Measurements from ENCODE around the gene PTPRN2.
"Not testable (repeated sequence)": the region's sequence is repeated elsewhere in the genome, so short reads cannot be mapped to it uniquely, and the experiment has no call there.

PTPRN2 gene

DNA sequence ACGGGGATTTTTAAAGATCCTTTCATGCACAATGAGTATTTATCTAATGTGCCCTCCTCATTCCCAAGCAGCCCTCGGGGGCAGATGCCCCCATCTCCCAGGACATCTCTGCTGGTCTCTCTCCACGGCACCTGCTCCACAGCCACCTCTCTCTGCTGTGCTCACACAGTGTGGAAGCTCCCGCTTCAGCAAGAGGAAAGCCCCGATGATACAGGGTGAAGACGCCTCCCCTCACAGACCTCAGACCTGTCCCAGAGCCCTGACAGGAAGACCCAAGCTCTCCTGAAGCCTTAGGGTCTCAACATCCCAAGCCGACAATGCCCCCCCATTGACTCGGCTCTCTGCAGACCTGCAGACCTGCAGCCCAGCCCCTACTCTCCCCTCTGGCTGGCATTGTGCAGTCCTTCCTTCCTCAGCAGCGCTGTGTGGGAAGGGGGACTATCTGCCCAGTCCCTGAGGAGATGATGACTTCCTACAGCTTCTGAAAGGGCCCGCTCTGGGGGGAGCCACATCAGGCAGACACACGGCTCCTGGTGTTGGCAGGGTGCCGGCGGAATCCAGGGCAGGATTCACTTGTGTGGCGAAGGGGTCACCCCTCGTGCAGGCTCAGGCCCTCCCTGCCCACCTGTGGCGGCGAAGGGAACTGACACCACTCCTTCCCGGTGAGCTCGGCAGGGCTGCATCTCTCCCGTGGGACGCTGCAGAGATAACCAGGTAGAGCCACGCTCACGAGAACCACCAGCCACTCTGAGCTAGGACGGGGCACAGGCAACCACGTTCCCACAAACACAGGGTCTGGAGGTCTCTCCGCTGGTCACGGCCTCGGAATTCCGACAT, 61.8 kb downstream of the PTPRN2 start:
- in situ Hi-C loops (cut with HindIII; ENCODE audit: low pct_ligation_motif_present, low pct_unique_long_range_greater_than_20kb, low sequenced_read_pairs) = no loop called here
- DNase-seq = no peak

GRCh38 chr7:158524749-158525635, 62.6 kb downstream of the PTPRN2 start:
- no peak for DNase-seq
- in situ Hi-C loops (cut with HindIII; ENCODE audit: low pct_ligation_motif_present, low pct_unique_long_range_greater_than_20kb, low sequenced_read_pairs) = no loop called here

DNA sequence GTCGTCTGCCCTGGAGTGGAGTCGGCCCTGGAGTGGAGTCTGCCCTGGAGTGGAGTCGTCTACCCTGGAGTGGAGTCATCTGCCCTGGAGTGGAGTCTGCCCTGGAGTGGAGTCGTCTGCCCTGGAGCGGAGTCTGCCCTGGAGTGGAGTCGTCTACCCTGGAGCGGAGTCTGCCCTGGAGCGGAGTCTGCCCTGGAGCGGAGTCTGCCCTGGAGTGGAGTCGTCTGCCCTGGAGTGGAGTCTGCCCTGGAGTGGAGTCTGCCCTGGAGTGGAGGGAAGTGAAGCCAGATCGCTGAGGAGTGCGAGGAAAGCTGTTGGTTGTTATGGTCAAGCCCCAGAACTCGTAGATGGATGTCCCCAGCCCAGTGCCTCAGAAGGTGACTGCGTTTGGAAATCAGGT, 63.3 kb downstream of the PTPRN2 start:
- in situ Hi-C loops (cut with HindIII; ENCODE audit: low pct_ligation_motif_present, low pct_unique_long_range_greater_than_20kb, low sequenced_read_pairs); DNase-seq: not testable (repeated sequence)

DNA sequence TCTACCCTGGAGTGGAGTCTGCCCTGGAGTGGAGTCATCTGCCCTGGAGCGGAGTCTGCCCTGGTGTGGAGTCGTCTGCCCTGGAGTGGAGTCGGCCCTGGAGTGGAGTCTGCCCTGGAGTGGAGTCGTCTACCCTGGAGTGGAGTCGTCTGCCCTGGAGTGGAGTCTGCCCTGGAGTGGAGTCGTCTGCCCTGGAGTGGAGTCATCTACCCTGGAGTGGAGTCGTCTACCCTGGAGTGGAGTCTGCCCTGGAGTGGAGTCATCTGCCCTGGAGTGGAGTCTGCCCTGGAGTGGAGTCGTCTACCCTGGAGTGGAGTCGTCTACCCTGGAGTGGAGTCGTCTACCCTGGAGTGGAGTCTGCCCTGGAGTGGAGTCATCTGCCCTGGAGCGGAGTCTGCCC, 63.7 kb downstream of the PTPRN2 start:
- in situ Hi-C loops (cut with HindIII; ENCODE audit: low pct_ligation_motif_present, low pct_unique_long_range_greater_than_20kb, low sequenced_read_pairs) = not testable (repeated sequence)

DNA sequence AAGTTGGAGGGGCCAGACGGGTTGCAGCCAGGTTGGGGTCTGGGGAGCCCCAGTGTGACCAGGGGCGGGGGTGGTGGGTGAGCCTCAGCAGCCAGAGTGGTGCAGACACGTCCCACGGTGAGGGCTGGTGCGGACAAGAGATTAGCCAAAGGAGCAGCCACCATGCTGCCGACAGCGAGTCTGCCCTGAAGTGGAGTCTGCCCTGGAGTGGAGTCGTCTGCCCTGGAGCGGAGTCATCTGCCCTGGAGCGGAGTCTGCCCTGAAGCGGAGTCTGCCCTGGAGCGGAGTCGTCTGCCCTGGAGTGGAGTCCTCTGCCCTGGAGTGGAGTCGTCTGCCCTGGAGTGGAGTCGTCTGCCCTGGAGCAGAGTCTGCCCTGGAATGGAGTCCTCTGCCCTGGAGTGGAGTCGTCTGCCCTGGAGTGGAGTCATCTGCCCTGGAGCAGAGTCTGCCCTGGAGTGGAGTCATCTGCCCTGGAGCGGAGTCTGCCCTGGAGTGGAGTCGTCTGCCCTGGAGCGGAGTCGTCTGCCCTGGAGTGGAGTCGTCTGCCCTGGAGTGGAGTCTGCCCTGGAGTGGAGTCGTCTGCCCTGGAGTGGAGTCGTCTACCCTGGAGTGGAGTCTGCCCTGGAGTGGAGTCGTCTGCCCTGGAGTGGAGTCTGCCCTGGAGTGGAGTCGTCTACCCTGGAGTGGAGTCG, 64.3 kb downstream of the PTPRN2 start:
- DNase-seq; in situ Hi-C loops (cut with HindIII; ENCODE audit: low pct_ligation_motif_present, low pct_unique_long_range_greater_than_20kb, low sequenced_read_pairs): not testable (repeated sequence)

More for the DNA sequence above, 63.7 kb downstream of the PTPRN2 start:
- not testable (repeated sequence) for DNase-seq

DNA sequence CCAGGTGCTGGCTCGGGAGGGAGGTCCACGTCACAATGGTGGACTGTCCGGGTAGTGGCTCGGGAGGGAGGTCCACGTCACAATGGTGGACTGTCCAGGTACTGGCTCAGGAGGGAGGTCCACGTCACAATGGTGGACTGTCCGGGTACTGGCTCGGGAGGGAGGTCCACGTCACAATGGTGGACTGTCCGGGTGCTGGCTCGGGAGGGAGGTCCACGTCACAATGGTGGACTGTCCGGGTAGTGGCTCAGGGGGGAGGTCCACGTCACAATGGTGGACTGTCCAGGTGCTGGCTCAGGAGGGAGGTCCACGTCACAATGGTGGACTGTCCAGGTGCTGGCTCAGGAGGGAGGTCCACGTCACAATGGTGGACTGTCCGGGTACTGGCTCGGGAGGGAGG, 65.8 kb downstream of the PTPRN2 start:
- DNase-seq; in situ Hi-C loops (cut with HindIII; ENCODE audit: low pct_ligation_motif_present, low pct_unique_long_range_greater_than_20kb, low sequenced_read_pairs): not testable (repeated sequence)

GRCh38 chr7:158520825-158521224, 66.8 kb downstream of the PTPRN2 start:
- in situ Hi-C loops (cut with HindIII; ENCODE audit: low pct_ligation_motif_present, low pct_unique_long_range_greater_than_20kb, low sequenced_read_pairs) = no loop called here
- no peak for DNase-seq

- DNase-seq = no peak
- in situ Hi-C loops (cut with HindIII; ENCODE audit: low pct_ligation_motif_present, low pct_unique_long_range_greater_than_20kb, low sequenced_read_pairs) = no loop called here
These were observed 67.9 kb downstream of the PTPRN2 start for GRCh38 chr7:158519633-158520174.

DNA sequence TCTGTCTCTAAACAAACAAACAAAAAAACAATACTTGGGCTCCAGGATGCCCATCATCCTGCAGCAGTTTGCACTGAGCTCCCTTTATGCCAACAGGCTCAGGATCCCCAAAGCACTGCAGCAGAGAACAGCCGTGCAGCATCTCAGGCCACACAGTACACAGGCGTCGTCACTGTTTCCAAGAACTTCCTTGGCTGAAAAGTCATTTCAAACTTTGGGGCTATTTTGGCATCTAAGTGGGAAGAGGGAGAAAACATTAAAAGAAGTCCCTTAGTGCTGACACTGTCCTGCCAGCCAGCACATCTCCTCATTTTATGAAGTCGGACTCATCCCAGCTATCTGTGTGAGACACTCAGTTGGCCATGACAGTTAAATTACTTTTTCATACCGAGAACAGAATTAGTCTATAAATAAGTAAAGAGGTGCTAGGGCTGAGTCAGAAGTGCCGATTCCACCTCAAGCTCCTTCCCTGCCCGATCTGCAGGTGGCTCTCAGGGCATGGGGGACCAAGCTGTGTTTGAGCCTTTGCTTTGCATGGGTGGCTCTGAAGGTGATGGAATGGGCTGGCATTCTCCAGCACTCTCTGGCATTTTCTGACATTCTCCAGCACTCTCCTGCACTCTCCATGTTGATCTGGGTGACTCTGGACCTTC, 68.5 kb downstream of the PTPRN2 start:
- no peak for DNase-seq
- in situ Hi-C loops (cut with HindIII; ENCODE audit: low pct_ligation_motif_present, low pct_unique_long_range_greater_than_20kb, low sequenced_read_pairs) = no loop called here

DNA sequence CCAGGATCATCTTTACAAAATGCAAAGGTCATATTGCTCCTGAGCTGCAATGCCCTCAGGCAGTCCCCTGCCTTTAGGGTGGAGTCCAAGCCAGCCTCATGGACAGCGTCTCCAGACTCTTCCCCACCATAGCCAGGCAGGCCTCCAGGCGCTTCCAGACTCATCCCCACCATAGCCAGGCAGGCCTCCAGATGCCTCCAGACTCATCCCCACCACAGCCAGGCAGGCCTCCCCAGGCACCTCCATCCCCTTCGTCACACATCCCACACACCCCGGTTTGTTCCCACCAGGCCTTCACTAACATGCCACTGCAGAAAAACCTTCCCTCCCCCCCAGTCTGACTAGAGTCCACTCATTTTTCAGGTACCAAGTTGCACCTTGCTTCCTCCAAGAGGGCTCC, 70.1 kb downstream of the PTPRN2 start:
- in situ Hi-C loops (cut with HindIII; ENCODE audit: low pct_ligation_motif_present, low pct_unique_long_range_greater_than_20kb, low sequenced_read_pairs) = no loop called here
- no peak for DNase-seq

- in situ Hi-C loops (cut with HindIII; ENCODE audit: low pct_ligation_motif_present, low pct_unique_long_range_greater_than_20kb, low sequenced_read_pairs) = no loop called here
- no peak for DNase-seq
These were observed 70.6 kb downstream of the PTPRN2 start for GRCh38 chr7:158517072-158517471.

GRCh38 chr7:158516524-158516923, 71.1 kb downstream of the PTPRN2 start:
- in situ Hi-C loops (cut with HindIII; ENCODE audit: low pct_ligation_motif_present, low pct_unique_long_range_greater_than_20kb, low sequenced_read_pairs) = no loop called here
- no peak for DNase-seq

DNA sequence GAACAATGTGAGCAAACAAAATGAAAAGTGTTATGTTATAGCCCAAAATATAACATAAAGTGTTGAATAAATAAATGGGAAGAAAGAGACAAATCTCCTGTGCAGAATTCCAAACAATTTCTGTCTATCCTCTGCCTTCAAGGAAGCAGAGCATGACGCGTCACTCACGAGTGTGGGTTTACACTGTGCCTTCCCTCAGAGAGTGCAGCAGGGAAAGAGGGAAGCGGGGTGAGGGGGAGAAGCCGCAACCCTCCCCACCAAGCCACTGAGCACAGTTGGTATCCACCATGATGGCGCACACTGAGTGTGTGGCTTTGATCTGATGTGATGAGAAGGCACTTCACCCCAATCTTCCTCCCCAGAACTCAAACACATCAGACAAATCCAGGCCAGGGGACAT, 74.8 kb downstream of the PTPRN2 start:
- no peak for DNase-seq
- in situ Hi-C loops (cut with HindIII; ENCODE audit: low pct_ligation_motif_present, low pct_unique_long_range_greater_than_20kb, low sequenced_read_pairs) = no loop called here

DNA sequence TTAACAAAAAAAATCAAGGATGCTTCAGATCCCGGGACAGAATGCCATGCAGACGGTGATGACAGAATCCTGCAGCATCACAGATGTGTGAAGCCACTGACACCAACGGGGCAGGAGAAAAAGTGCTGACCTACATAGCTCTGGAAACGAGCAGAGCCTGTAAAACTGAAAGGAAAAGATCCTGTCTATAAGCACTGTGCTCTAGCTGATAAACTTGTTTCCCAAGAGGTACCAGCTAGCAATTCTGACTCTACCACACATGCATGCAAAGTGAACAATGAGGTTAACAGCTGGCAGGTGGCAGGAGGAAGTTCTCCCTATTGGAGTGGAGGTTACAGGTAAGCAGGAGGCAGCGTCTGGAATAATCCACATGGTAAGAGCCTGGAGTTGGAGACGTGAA, 75.6 kb downstream of the PTPRN2 start:
- in situ Hi-C loops (cut with HindIII; ENCODE audit: low pct_ligation_motif_present, low pct_unique_long_range_greater_than_20kb, low sequenced_read_pairs) = no loop called here

DNA sequence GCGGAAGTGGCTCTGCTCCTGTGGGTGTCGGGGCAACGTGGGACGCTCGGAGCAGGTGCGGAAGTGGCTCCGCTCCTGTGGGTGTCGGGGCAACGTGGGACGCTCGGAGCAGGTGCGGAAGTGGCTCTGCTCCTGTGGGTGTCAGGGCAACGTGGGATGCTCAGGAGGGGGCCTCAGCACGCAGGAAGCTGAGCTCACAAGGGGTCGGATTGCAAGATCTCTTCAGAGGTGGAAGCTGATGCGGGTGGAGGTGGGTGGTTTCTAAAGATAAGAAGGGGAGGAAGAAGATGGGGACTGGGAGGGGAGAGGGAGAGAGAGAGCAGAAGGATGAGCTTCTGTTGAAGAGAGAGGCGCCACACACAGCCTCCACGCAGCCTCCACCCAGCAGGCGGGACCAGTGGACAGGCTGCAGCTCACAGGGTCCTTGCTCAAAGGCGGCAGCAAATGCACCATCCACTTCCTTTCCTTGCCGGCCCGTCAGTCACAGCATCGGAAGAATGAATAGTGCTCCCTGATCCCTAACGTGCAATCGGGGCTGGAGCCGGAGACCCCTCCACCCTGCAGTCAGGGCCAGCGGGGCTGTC, 78.7 kb downstream of the PTPRN2 start:
- no peak for DNase-seq
- in situ Hi-C loops (cut with HindIII; ENCODE audit: low pct_ligation_motif_present, low pct_unique_long_range_greater_than_20kb, low sequenced_read_pairs) = no loop called here

More for the DNA sequence above, 75.6 kb downstream of the PTPRN2 start:
- DNase-seq = no peak

- DNase-seq; in situ Hi-C loops (cut with HindIII; ENCODE audit: low pct_ligation_motif_present, low pct_unique_long_range_greater_than_20kb, low sequenced_read_pairs): not testable (repeated sequence)
These were observed 79.3 kb downstream of the PTPRN2 start for GRCh38 chr7:158508321-158508720.

- no peak for DNase-seq
- in situ Hi-C loops (cut with HindIII; ENCODE audit: low pct_ligation_motif_present, low pct_unique_long_range_greater_than_20kb, low sequenced_read_pairs) = no loop called here
These were observed 79.7 kb downstream of the PTPRN2 start for GRCh38 chr7:158507917-158508316.

GRCh38 chr7:158507175-158507574, 80.4 kb downstream of the PTPRN2 start:
- DNase-seq; in situ Hi-C loops (cut with HindIII; ENCODE audit: low pct_ligation_motif_present, low pct_unique_long_range_greater_than_20kb, low sequenced_read_pairs): not testable (repeated sequence)

All from ACHN (cell line).